H1 (cell line): Measurements from ENCODE around the gene C2. TPM values are rescaled to one million over a fixed set of nuclear protein-coding genes. Genes with fewer than 3 reads are reported as not detected.
A peak's percentile ranks its signal among the peaks of the same experiment; 100 is the strongest.

Experiments
- CTCF ChIA-PET: fragments of 300-600 bp; sonication (Branson Sonifier 250); formaldehyde crosslinking; loops from one replicate; lab custom pipeline; 2021; ENCODE audit not compliant: partially characterized antibody; lab: Charles Lee
- POLR2A ChIA-PET: fragments of 300-600 bp; sonication (Branson Sonifier 250); formaldehyde crosslinking; loops from one replicate; lab custom pipeline; 2021; ENCODE audit warnings: inconsistent platforms; ENCODE audit not compliant: partially characterized antibody; lab: Charles Lee
- DNase-seq, 2 experiments: peaks; one replicate each; pipeline versions ENCODE4 v3.0.0 to v3.0.0-alpha.2; 2010 to 2022; ENCODE audit warnings: low spot score in 2 of 2, low read depth in 1 of 2, mixed read lengths in 1 of 2
- FAIRE-seq: peaks from 2 replicates; lab custom pipeline; 2011; peaks lifted over from hg19 to GRCh38; lab: Jason Lieb, UNC
- H2AFZ ChIP-seq: 2 replicates; pipeline ENCODE4 v1.8.1; 2012; ENCODE audit warnings: low read length, inconsistent platforms
- H2AK5ac ChIP-seq: 2 replicates; pipeline ENCODE4 v1.6.1; 2013; ENCODE audit warnings: low read depth, low read length
- H2BK120ac ChIP-seq: replicated peaks from 2 replicates; pipeline ENCODE3; 2013; ENCODE audit warnings: low read depth, low read length, inconsistent platforms
- H2BK12ac ChIP-seq: 2 replicates; pipeline ENCODE4 v1.6.1; 2013; ENCODE audit warnings: low read depth, low read length
- H2BK15ac ChIP-seq: 2 replicates; pipeline ENCODE4 v1.6.1; 2013; ENCODE audit warnings: low read length
- H2BK20ac ChIP-seq: 2 replicates; pipeline ENCODE4 v1.6.1; 2013; ENCODE audit warnings: low read length
- H2BK5ac ChIP-seq: 2 replicates; pipeline ENCODE4 v1.6.1; 2013; ENCODE audit warnings: low read depth, low read length
- H3K14ac ChIP-seq: 2 replicates; pipeline ENCODE4 v1.6.1; 2013; ENCODE audit warnings: inconsistent platforms; ENCODE audit not compliant: insufficient read length
- H3K18ac ChIP-seq: 2 replicates; pipeline ENCODE4 v1.6.1; 2013; ENCODE audit warnings: low read length; ENCODE audit errors: extremely low read depth
- H3K23ac ChIP-seq: 2 replicates; pipeline ENCODE4 v1.6.1; 2013; ENCODE audit warnings: inconsistent platforms; ENCODE audit not compliant: insufficient read length
- H3K23me2 ChIP-seq: 2 replicates; pipeline ENCODE4 v1.6.1; 2013; ENCODE audit warnings: low read depth, low read length
- H3K27ac ChIP-seq: 2 replicates; pipeline ENCODE4 v1.6.1; 2011; ENCODE audit warnings: low read depth, low read length, inconsistent platforms
- H3K27me3 ChIP-seq, 4 experiments: replicated peaks in 1 of 4; 1 replicate in 1 of 4; 2 replicates in 3 of 4; pipeline versions ENCODE4 v1.6.1 to v1.8.1; 2011 to 2013; ENCODE audit warnings: low read length in 3 of 4, mild to moderate bottlenecking in 3 of 4, inconsistent platforms in 2 of 4, mixed read lengths in 2 of 4, moderate library complexity in 1 of 4; ENCODE audit not compliant: control insufficient read depth in 3 of 4, insufficient read depth in 3 of 4; ENCODE audit errors: extremely low read depth in 1 of 4
- H3K36me3 ChIP-seq, 4 experiments: 2 replicates each; pipeline versions ENCODE4 v1.6.1 to v1.8.1; 2011 to 2013; ENCODE audit warnings: mild to moderate bottlenecking in 4 of 4, low read length in 3 of 4, moderate library complexity in 2 of 4, control low read depth in 1 of 4, inconsistent platforms in 1 of 4; ENCODE audit not compliant: insufficient read depth in 4 of 4, control insufficient read depth in 2 of 4
- H3K4ac ChIP-seq: replicated peaks from 2 replicates; pipeline ENCODE3; 2013; ENCODE audit warnings: low read length, low read depth, mixed read lengths, inconsistent platforms; ENCODE audit not compliant: insufficient read length
- H3K4me1 ChIP-seq, 4 experiments: replicated peaks in 1 of 4; 1 replicate in 1 of 4; 2 replicates in 3 of 4; pipeline versions ENCODE4 v1.6.1 to v1.8.1; 2011 to 2013; ENCODE audit warnings: low read length in 3 of 4, inconsistent platforms in 2 of 4, mixed read lengths in 1 of 4; ENCODE audit not compliant: insufficient read depth in 4 of 4, control insufficient read depth in 3 of 4
- H3K4me2 ChIP-seq, 2 experiments: 2 replicates each; pipeline versions ENCODE4 v1.6.1 to v1.8.1; 2011 to 2013; ENCODE audit warnings: low read depth in 2 of 2, low read length in 2 of 2, control low read depth in 1 of 2, inconsistent platforms in 1 of 2, mild to moderate bottlenecking in 1 of 2; ENCODE audit not compliant: insufficient read depth in 1 of 2
- H3K4me3 ChIP-seq, 4 experiments: fragments of 200-600, 300-600 bp in 1 of 4; sonication (generic), shearing (Covaris generic), sonication (Bioruptor Twin) in 1 of 4; 2 replicates each; pipeline versions ENCODE4 v1.5.1 to v1.8.1; 2011 to 2016; ENCODE audit warnings: low read length in 4 of 4, low read depth in 3 of 4, control low read depth in 2 of 4, inconsistent platforms in 2 of 4, mild to moderate bottlenecking in 2 of 4, mixed read lengths in 1 of 4, moderate library complexity in 1 of 4; ENCODE audit not compliant: insufficient read depth in 2 of 4; ENCODE audit errors: extremely low read depth in 1 of 4
- H3K56ac ChIP-seq: replicated peaks from 2 replicates; pipeline ENCODE3; 2013; ENCODE audit warnings: low read depth, mild to moderate bottlenecking, mixed read lengths, low read length, inconsistent platforms; ENCODE audit not compliant: insufficient read length
- H3K79me1 ChIP-seq: 2 replicates; pipeline ENCODE4 v1.6.1; 2013; ENCODE audit warnings: low read depth, low read length, control low read depth
- H3K79me2 ChIP-seq, 2 experiments: 2 replicates each; pipeline versions ENCODE4 v1.6.1 to v1.8.1; 2012 to 2013; ENCODE audit warnings: low read length in 2 of 2, mild to moderate bottlenecking in 2 of 2, inconsistent platforms in 1 of 2; ENCODE audit not compliant: insufficient read depth in 2 of 2, control insufficient read depth in 1 of 2
- H3K9ac ChIP-seq, 4 experiments: replicated peaks in 1 of 4; 1 replicate in 1 of 4; 2 replicates in 3 of 4; pipeline versions ENCODE4 v1.6.1 to v1.8.1; 2011 to 2013; ENCODE audit warnings: low read depth in 3 of 4, low read length in 3 of 4, control low read depth in 2 of 4, mild to moderate bottlenecking in 2 of 4, moderate library complexity in 2 of 4, inconsistent platforms in 1 of 4; ENCODE audit errors: extremely low read depth in 1 of 4
- H3K9me3 ChIP-seq, 2 experiments: 2 replicates each; pipeline versions ENCODE4 v1.6.1 to v1.8.1; 2012 to 2013; ENCODE audit warnings: mild to moderate bottlenecking in 2 of 2, moderate library complexity in 2 of 2, control low read depth in 1 of 2, inconsistent platforms in 1 of 2, low read depth in 1 of 2, low read length in 1 of 2, mixed read lengths in 1 of 2; ENCODE audit not compliant: insufficient read depth in 2 of 2
- H4K20me1 ChIP-seq, 2 experiments: replicated peaks in 1 of 2; 2 replicates each; pipeline versions ENCODE3 to v1.8.1; 2011 to 2013; ENCODE audit warnings: inconsistent platforms in 2 of 2, low read length in 2 of 2, mild to moderate bottlenecking in 1 of 2; ENCODE audit not compliant: insufficient read depth in 2 of 2, control insufficient read depth in 1 of 2
- H4K5ac ChIP-seq: 2 replicates; pipeline ENCODE4 v1.6.1; 2013; ENCODE audit warnings: low read length, low read depth, mixed read lengths, inconsistent platforms; ENCODE audit not compliant: insufficient read length
- H4K8ac ChIP-seq: 2 replicates; pipeline ENCODE4 v1.8.0; 2013; ENCODE audit warnings: mild to moderate bottlenecking, moderate library complexity, low read length, inconsistent platforms; ENCODE audit not compliant: insufficient read depth; ENCODE audit errors: extremely low read depth
- H4K91ac ChIP-seq: replicated peaks from 2 replicates; pipeline ENCODE3; 2013; ENCODE audit warnings: low read length, mixed read lengths, inconsistent platforms; ENCODE audit not compliant: insufficient read length
- ASH2L ChIP-seq: fragments of 200-600, 300-600 bp; sonication (generic); IDR thresholded peaks from one replicate; pipeline ENCODE4 v1.7.1; 2017; ENCODE audit warnings: low read length
- BRCA1 ChIP-seq: IDR thresholded peaks from 2 replicates; pipeline ENCODE4 v1.6.1; 2012; ENCODE audit warnings: low read depth, low read length, improper control_type of control experiment
- CBX8 ChIP-seq: fragments of 300-800, 300-1000 bp; sonication (generic); IDR thresholded peaks from 2 replicates; pipeline ENCODE4 v1.7.1; 2016; ENCODE audit warnings: low read depth, low read length, borderline replicate concordance
- EZH2 ChIP-seq: fragments of 200-600 bp; sonication (generic); IDR thresholded peaks from 2 replicates; pipeline ENCODE4 v1.7.1; 2012; ENCODE audit warnings: low read depth, mild to moderate bottlenecking, moderate library complexity, low read length, inconsistent platforms; ENCODE audit not compliant: severe bottlenecking
- KDM4A ChIP-seq: IDR thresholded peaks from one replicate; pipeline ENCODE4 v1.7.1; 2012; ENCODE audit warnings: low read depth, mild to moderate bottlenecking, moderate library complexity, low read length, inconsistent platforms; ENCODE audit not compliant: severe bottlenecking
- MAFK ChIP-seq: IDR thresholded peaks from 2 replicates; pipeline ENCODE4 v1.6.1; 2012; ENCODE audit warnings: low read depth, mild to moderate bottlenecking, improper control_type of control experiment, low read length
- SP2 ChIP-seq: IDR thresholded peaks from 2 replicates; pipeline ENCODE4 v1.6.1; 2012; ENCODE audit warnings: mild to moderate bottlenecking, low read length, inconsistent platforms
- WGBS, 2 experiments: shearing (Covaris generic) in 1 of 2; methylation state at CpG; one replicate each; pipeline versions ENCODE4 v1.1.6 to v1.1.7; 2013 to 2015; ENCODE audit warnings: low lambda C conversion rate in 2 of 2, mixed read lengths in 2 of 2, inconsistent platforms in 1 of 2, low coverage in 1 of 2, missing lambda C conversion rate in 1 of 2; ENCODE audit not compliant: insufficient replicate concordance in 2 of 2, insufficient coverage in 1 of 2, insufficient read length in 1 of 2; ENCODE audit errors: extremely low coverage in 1 of 2, missing lambda C conversion rate in 1 of 2; 5-methylcytosine and 5-hydroxymethylcytosine counted together
- polyA plus RNA-seq, 7 experiments: library from polyadenylated mRNA; depleted of rRNA in 3 of 7; stranded (reverse) in 5 of 7; unstranded in 2 of 7; fragments of >200 nt in 5 of 7; fragments of 200-250 nt in 2 of 7; gene quantifications; 1 replicate in 5 of 7; 2 replicates in 1 of 7; 4 replicates in 1 of 7; pipeline versions ENCODE4 v1.2.1 to v1.2.3, GENCODE V29; 2011 to 2013; ENCODE audit warnings: missing spikeins in 2 of 7, mixed read lengths in 2 of 7
- total RNA-seq: library from RNA; stranded (reverse); fragmentation: NEBNext Ultra II Directional; extraction: Animal tissue kit (Norgen Biotek cat#: 25700); gene quantifications from 2 replicates; pipeline ENCODE4 v1.2.1, GENCODE V29; 2021
- TF ChIP-seq, protein P1 (sequence below): IDR thresholded peaks from 2 replicates; pipeline ENCODE4 v1.6.1; 2011; ENCODE audit warnings: low read length, improper control_type of control experiment
- TF ChIP-seq, protein P2 (sequence below): IDR thresholded peaks from 2 replicates; pipeline ENCODE4 v1.6.1; 2011; ENCODE audit warnings: low read depth, mild to moderate bottlenecking, low read length; ENCODE audit not compliant: insufficient read depth

The C2 gene
- total and polyA plus RNA-seq, 2 of the 8 experiments (the other 6 are each of a cell fraction or from before 2014, with no cell fraction given), result 0.26 to 0.38 TPM

DNA sequence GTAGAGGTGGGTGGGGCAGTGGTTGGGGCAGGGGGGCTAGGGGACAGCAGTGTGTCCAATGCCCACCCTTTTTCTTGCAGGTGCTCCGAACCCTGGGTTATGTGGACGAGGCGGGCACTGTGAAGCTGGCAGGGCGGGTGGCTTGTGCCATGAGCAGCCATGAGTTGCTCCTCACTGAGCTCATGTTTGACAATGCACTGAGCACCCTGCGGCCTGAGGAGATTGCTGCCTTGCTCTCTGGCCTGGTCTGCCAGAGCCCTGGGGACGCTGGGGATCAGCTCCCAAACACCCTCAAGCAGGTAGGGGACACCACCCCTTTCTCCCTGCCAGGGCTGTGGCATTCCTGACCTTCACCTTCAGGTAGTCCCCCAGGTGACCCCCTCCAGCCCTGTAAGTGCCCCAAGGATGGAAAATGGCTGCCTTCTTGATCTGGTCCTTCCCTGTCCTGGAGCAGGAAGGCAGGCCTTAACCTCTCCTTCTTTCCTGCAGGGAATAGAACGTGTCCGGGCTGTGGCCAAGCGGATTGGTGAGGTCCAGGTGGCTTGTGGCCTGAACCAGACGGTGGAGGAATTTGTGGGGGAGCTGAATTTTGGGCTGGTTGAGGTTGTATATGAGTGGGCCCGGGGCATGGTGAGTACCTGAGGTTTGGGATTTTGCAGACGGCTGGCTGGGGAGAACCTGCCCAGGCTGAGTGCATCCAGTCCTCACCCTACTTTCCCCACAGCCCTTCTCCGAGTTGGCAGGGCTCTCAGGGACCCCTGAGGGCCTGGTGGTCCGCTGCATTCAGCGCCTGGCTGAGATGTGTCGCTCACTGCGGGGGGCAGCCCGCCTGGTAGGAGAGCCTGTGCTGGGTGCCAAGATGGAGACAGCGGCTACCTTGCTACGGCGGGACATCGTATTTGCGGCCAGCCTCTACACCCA is 41.5 kb downstream of the C2 start:
- no peak overlapping the region for H3K27ac ChIP-seq
- H2BK120ac ChIP-seq, result no peak overlapping the region
- DNase-seq (no peak), FAIRE-seq (no peak)
- no peak overlapping the region for H2BK12ac ChIP-seq
- H3K4ac ChIP-seq, result no peak overlapping the region
- no peak overlapping the region for H3K23ac ChIP-seq
- no peak overlapping the region for H3K18ac ChIP-seq
- no peak overlapping the region for H3K56ac ChIP-seq
- peaks cover 0 to 11% of the 10 kb centered on the region in 2 experiments; a peak in 1 of 4 replicates for H3K79me2 ChIP-seq
- peak overlapping the region; percentile 29; the same call in 1 of the 2 replicates for H4K8ac ChIP-seq
- ChIA-PET POLR2A (interaction anchor here (0.6 to 15.3 kb wide), 5 partner anchors 14 to 220 kb away, joined by 3 to 279 read pairs (median 3); partner anchors contain the start of genes EHMT2, NELFE and SKIC2), CTCF (interaction anchor here (0.6 to 10.2 kb wide), 4 partner anchors 9 to 373 kb away, joined by 3 to 84 read pairs (median 4); partner anchors contain the start of genes NELFE and SKIC2)
- TF ChIP-seq EZH2 (no peak), KDM4A (no peak), BRCA1 (no peak), CBX8 (no peak), SP2 (no peak), MAFK (no peak), ASH2L (no peak)
- TF ChIP-seq, protein P1, sequence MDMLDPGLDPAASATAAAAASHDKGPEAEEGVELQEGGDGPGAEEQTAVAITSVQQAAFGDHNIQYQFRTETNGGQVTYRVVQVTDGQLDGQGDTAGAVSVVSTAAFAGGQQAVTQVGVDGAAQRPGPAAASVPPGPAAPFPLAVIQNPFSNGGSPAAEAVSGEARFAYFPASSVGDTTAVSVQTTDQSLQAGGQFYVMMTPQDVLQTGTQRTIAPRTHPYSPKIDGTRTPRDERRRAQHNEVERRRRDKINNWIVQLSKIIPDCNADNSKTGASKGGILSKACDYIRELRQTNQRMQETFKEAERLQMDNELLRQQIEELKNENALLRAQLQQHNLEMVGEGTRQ, result no peak
- TF ChIP-seq, protein P2, sequence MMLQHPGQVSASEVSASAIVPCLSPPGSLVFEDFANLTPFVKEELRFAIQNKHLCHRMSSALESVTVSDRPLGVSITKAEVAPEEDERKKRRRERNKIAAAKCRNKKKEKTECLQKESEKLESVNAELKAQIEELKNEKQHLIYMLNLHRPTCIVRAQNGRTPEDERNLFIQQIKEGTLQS, result no peak
- H3K27me3 ChIP-seq, result no peaks in the 10 kb centered on the region; a peak in 1 of 7 replicates
- 93% methylated on average over 22 of the region's 23 CpGs; no CpG with 5 or more reads in 1 of the 2 experiments for WGBS, 2 experiments
- H4K20me1 ChIP-seq, result peaks cover 0 to 3% of the 10 kb centered on the region in 2 experiments
- peaks cover 4% of the 10 kb centered on the region; the same call in 1 of the 2 replicates for H3K79me1 ChIP-seq
- H4K91ac ChIP-seq, result no peak overlapping the region
- H2AK5ac ChIP-seq, result no peak overlapping the region
- H3K9me3 ChIP-seq, result no peaks in the 10 kb centered on the region
- peaks cover 13 to 44% (median 34%) of the 10 kb centered on the region in 4 experiments for H3K36me3 ChIP-seq
- H2BK5ac ChIP-seq, result no peak overlapping the region
- no peak overlapping the region for H4K5ac ChIP-seq
- no peak overlapping the region for H2BK15ac ChIP-seq
- H3K4me3 ChIP-seq, result no peak overlapping the region
- no peak overlapping the region for H2BK20ac ChIP-seq
- H3K4me1 ChIP-seq, result peaks cover 0 to 9% (median 5%) of the 10 kb centered on the region in 4 experiments; a peak in 5 of 7 replicates
- no peak overlapping the region for H3K4me2 ChIP-seq
- H3K14ac ChIP-seq, result no peak overlapping the region
- H3K23me2 ChIP-seq, result peaks cover 13% of the 10 kb centered on the region
- H2AFZ ChIP-seq, result no peak overlapping the region
- H3K9ac ChIP-seq, result no peak overlapping the region
